Neural cell (in vitro differentiated cells): ENCODE data around the gene NDUFS7. TPM values are rescaled to one million over a fixed set of nuclear protein-coding genes. Genes with fewer than 3 reads are reported as not detected.
A peak's percentile ranks its signal among the peaks of the same experiment; 100 is the strongest.

Experiments
- H2AFZ ChIP-seq: fragments of 200-600, 300-800 bp; sonication (generic), shearing (Covaris generic); 2 replicates; pipeline ENCODE4 v1.6.0; 2014; ENCODE audit warnings: low read depth, mild to moderate bottlenecking, antibody characterized with exemption, low read length, moderate library complexity
- H3F3A ChIP-seq: fragments of 200-600 bp; shearing (Covaris generic); 2 replicates; pipeline ENCODE4 v1.6.1; 2016; ENCODE audit warnings: mild to moderate bottlenecking, moderate library complexity, mixed read lengths, antibody characterized with exemption, low read length; ENCODE audit not compliant: insufficient read depth, poor library complexity, severe bottlenecking
- H3K27ac ChIP-seq: fragments of 200-600, 300-800 bp; sonication (generic), shearing (Covaris generic); 2 replicates; pipeline ENCODE4 v1.5.1; 2014; ENCODE audit warnings: mild to moderate bottlenecking, low read length, moderate library complexity
- H3K27me3 ChIP-seq: fragments of 300-800, 200-600 bp; sonication (generic), shearing (Covaris generic); 2 replicates; pipeline ENCODE4 v1.6.0; 2014; ENCODE audit warnings: mild to moderate bottlenecking, low read depth, low read length, moderate library complexity; ENCODE audit not compliant: insufficient read depth
- H3K36me3 ChIP-seq: fragments of 300-800, 200-600 bp; sonication (generic), shearing (Covaris generic); 2 replicates; pipeline ENCODE4 v1.5.1; 2014; ENCODE audit warnings: mild to moderate bottlenecking, antibody characterized with exemption, low read length, moderate library complexity; ENCODE audit not compliant: insufficient read depth
- H3K4me2 ChIP-seq: fragments of 300-800, 200-600 bp; sonication (generic), shearing (Covaris generic); 2 replicates; pipeline ENCODE4 v1.6.0; 2014; ENCODE audit warnings: mild to moderate bottlenecking, low read length
- H3K4me3 ChIP-seq: fragments of 300-800, 200-600 bp; sonication (generic), shearing (Covaris generic); 2 replicates; pipeline ENCODE4 v1.5.1; 2014; ENCODE audit warnings: mild to moderate bottlenecking, low read length, moderate library complexity
- H3K79me2 ChIP-seq: fragments of 200-600 bp; shearing (Covaris generic); replicated peaks from 2 replicates; pipeline ENCODE4 v1.6.0; 2014; ENCODE audit warnings: mild to moderate bottlenecking, low read length, moderate library complexity; ENCODE audit not compliant: insufficient read depth
- H3K9ac ChIP-seq: fragments of 300-800, 200-600 bp; sonication (generic), shearing (Covaris generic); 2 replicates; pipeline ENCODE4 v1.6.1; 2016; ENCODE audit warnings: mild to moderate bottlenecking, low read length, mixed read lengths
- H3K9me2 ChIP-seq: fragments of 200-600 bp; shearing (Covaris generic); 2 replicates; pipeline ENCODE4 v1.6.1; 2016; ENCODE audit warnings: mild to moderate bottlenecking, low read length, mixed read lengths; ENCODE audit not compliant: insufficient read depth
- H3K9me3 ChIP-seq: fragments of 200-600, 300-800 bp; sonication (generic), shearing (Covaris generic); 2 replicates; pipeline ENCODE4 v1.6.1; 2016; ENCODE audit warnings: mild to moderate bottlenecking, mixed run types, low read length, moderate library complexity, mixed read lengths
- H4K20me1 ChIP-seq: fragments of 200-600 bp; shearing (Covaris generic); 2 replicates; pipeline ENCODE4 v1.6.1; 2016; ENCODE audit warnings: mild to moderate bottlenecking, mixed run types; ENCODE audit not compliant: insufficient read depth
- EP300 ChIP-seq: fragments of 450-650 bp; conservative IDR thresholded peaks from 2 replicates; pipeline ENCODE4 v1.6.1; 2014; ENCODE audit warnings: antibody characterized with exemption, mild to moderate bottlenecking, moderate library complexity; ENCODE audit not compliant: poor library complexity, severe bottlenecking
- EZH2 ChIP-seq: fragments of 200-600, 300-800 bp; shearing (Covaris generic), sonication (generic); IDR thresholded peaks from 2 replicates; pipeline ENCODE4 v1.6.1; 2014; ENCODE audit warnings: antibody characterized with exemption, low read length, borderline replicate concordance, mild to moderate bottlenecking; ENCODE audit not compliant: insufficient read depth, poor library complexity, severe bottlenecking
- MXI1 ChIP-seq: fragments of 450-650 bp; conservative IDR thresholded peaks from 2 replicates; pipeline ENCODE4 v1.6.1; 2014; ENCODE audit warnings: antibody characterized with exemption, mild to moderate bottlenecking; ENCODE audit not compliant: poor library complexity, severe bottlenecking
- POLR2AphosphoS5 ChIP-seq: IDR thresholded peaks from 2 replicates; pipeline ENCODE4 v1.6.1; 2012
- RAD21 ChIP-seq: fragments of 450-650 bp; conservative IDR thresholded peaks from 2 replicates; pipeline ENCODE4 v1.6.1; 2014; ENCODE audit warnings: antibody characterized with exemption, mild to moderate bottlenecking, moderate library complexity
- SMC3 ChIP-seq: fragments of 450-650 bp; conservative IDR thresholded peaks from 2 replicates; pipeline ENCODE4 v1.6.1; 2014; ENCODE audit warnings: antibody characterized with exemption, mild to moderate bottlenecking, moderate library complexity; ENCODE audit not compliant: poor library complexity
- TAF1 ChIP-seq: IDR thresholded peaks from 2 replicates; pipeline ENCODE4 v1.6.1; 2012; ENCODE audit warnings: low read depth
- polyA plus RNA-seq: library from polyadenylated mRNA; depleted of rRNA; stranded (reverse); fragments of >200 nt; gene quantifications from 2 replicates; pipeline ENCODE4 v1.2.3, GENCODE V29; 2014
- TF ChIP-seq, protein P1 (sequence below): IDR thresholded peaks from 2 replicates; pipeline ENCODE4 v1.6.1; 2012; ENCODE audit warnings: borderline replicate concordance
- TF ChIP-seq, protein P2 (sequence below): fragments of 450-650 bp; IDR thresholded peaks from 2 replicates; pipeline ENCODE4 v1.5.1; 2014; ENCODE audit warnings: antibody characterized with exemption, mild to moderate bottlenecking, moderate library complexity; ENCODE audit not compliant: poor library complexity, severe bottlenecking

NDUFS7 gene
- polyA plus RNA-seq, 1 donor from 2014 or later, result 196 TPM

DNA sequence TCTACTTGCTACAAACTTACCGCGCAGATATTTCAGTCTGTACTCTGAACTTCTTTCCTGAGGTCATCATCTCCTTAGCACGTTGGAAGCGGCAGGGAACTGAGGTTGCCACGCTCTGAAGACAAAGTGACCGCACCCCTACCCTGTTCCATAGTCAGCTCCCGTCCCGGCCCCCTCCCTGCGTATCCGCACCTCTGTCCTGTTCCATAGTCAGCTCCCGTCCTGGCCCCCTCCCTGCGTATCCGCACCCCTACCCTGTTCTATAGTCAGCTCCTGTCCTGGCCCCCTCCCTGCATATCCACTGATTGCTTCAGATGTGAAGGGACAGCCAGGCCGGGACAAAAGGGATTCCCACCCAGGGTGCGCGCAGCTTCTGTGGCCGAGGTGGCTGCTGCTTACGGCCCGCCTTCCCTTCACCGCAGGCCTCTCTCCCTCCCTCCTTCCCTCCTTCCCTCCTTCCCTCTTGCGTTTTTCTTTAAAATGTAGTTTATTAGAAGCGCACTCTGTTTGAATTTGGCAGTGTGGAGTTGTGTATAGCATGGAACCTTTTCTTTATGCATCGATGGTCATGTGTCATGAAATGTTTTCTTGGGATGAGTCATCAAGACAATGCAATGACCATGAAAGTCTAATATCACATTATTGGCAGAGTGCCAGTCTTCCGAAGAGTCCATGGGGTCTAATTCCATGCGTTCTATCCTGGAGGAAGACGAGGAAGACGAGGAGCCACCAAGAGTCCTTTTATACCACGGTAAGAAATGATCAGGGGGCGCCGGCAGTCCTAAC, 21.9 kb upstream of the NDUFS7 start:
- Histone ChIP-seq H3K9ac (peak overlapping the region; percentile 49), H3K79me2 (peaks cover 6% of the 10 kb centered on the region), H3K27ac (no peak overlapping the region), H3K36me3 (no peaks in the 10 kb centered on the region), H3K4me2 (peak overlapping the region; percentile 67), H3K9me3 (no peaks in the 10 kb centered on the region), H3K4me3 (peak overlapping the region; percentile 62), H4K20me1 (no peaks in the 10 kb centered on the region), H2AFZ (no peak overlapping the region), H3K27me3 (no peaks in the 10 kb centered on the region), H3F3A (no peaks in the 10 kb centered on the region), H3K9me2 (no peaks in the 10 kb centered on the region)
- TF ChIP-seq RAD21 (no peak), EZH2 (no peak), POLR2AphosphoS5 (no peak), EP300 (no peak), MXI1 (no peak), TAF1 (no peak), SMC3 (no peak)
- TF ChIP-seq, protein P1, sequence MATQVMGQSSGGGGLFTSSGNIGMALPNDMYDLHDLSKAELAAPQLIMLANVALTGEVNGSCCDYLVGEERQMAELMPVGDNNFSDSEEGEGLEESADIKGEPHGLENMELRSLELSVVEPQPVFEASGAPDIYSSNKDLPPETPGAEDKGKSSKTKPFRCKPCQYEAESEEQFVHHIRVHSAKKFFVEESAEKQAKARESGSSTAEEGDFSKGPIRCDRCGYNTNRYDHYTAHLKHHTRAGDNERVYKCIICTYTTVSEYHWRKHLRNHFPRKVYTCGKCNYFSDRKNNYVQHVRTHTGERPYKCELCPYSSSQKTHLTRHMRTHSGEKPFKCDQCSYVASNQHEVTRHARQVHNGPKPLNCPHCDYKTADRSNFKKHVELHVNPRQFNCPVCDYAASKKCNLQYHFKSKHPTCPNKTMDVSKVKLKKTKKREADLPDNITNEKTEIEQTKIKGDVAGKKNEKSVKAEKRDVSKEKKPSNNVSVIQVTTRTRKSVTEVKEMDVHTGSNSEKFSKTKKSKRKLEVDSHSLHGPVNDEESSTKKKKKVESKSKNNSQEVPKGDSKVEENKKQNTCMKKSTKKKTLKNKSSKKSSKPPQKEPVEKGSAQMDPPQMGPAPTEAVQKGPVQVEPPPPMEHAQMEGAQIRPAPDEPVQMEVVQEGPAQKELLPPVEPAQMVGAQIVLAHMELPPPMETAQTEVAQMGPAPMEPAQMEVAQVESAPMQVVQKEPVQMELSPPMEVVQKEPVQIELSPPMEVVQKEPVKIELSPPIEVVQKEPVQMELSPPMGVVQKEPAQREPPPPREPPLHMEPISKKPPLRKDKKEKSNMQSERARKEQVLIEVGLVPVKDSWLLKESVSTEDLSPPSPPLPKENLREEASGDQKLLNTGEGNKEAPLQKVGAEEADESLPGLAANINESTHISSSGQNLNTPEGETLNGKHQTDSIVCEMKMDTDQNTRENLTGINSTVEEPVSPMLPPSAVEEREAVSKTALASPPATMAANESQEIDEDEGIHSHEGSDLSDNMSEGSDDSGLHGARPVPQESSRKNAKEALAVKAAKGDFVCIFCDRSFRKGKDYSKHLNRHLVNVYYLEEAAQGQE, result no peak
- TF ChIP-seq, protein P2, sequence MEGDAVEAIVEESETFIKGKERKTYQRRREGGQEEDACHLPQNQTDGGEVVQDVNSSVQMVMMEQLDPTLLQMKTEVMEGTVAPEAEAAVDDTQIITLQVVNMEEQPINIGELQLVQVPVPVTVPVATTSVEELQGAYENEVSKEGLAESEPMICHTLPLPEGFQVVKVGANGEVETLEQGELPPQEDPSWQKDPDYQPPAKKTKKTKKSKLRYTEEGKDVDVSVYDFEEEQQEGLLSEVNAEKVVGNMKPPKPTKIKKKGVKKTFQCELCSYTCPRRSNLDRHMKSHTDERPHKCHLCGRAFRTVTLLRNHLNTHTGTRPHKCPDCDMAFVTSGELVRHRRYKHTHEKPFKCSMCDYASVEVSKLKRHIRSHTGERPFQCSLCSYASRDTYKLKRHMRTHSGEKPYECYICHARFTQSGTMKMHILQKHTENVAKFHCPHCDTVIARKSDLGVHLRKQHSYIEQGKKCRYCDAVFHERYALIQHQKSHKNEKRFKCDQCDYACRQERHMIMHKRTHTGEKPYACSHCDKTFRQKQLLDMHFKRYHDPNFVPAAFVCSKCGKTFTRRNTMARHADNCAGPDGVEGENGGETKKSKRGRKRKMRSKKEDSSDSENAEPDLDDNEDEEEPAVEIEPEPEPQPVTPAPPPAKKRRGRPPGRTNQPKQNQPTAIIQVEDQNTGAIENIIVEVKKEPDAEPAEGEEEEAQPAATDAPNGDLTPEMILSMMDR, result no peak

DNA sequence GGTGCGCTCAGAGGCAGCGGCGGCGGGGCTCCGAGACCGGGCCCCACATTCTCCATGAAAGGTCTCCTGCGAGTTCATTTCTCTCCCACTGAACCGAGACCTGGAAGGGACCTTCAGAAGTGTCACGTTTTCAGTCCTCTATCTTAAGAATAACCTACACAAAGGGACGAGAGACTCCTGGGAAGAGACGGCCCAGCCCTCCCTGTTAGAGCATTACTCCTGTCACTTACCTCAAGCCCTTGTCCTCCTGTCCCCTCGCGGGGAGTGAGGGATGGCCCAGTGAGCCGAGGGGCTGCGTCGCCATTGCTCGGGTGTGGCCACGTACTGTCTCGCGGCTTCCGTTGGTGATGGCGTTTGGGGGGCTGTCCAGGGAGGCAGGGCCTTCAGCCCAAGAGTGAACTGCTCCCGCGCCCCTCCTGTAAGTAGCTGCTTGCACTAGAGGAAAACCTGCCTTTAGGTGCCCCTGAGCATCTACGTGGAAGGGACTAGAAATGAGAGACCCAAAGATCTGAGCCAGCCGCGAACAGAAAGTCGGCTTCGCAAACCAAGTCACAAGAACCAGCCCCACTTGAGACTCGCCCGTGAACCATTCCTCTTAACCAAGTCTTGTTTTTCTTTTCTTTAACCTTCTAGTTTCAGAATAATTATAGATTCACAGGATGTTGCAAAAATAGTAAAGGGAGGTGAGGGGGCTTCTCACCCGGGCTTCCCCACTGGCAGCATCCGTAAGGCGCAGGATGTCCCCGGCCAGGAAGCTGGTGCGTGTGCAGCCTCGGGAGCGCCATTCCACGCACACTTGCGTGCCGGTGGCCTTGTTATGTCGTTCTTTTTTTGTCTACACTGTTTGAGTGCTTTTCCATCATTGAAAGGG, 21.1 kb upstream of the NDUFS7 start:
- Histone ChIP-seq H3K4me3 (no peak overlapping the region), H3F3A (no peaks in the 10 kb centered on the region), H3K27me3 (no peaks in the 10 kb centered on the region), H3K4me2 (no peak overlapping the region), H3K79me2 (peaks cover 6% of the 10 kb centered on the region), H3K9me2 (no peaks in the 10 kb centered on the region), H2AFZ (no peak overlapping the region), H3K27ac (no peak overlapping the region), H3K9me3 (no peaks in the 10 kb centered on the region), H4K20me1 (no peaks in the 10 kb centered on the region), H3K36me3 (no peaks in the 10 kb centered on the region), H3K9ac (no peak overlapping the region)
- TF ChIP-seq EP300 (no peak), TAF1 (no peak)
- TF ChIP-seq, protein P1, result no peak
- TF ChIP-seq, protein P2, result no peak
